ENCODE results near the gene GRIK1. TPM values are rescaled to one million over a fixed set of nuclear protein-coding genes. Genes with fewer than 3 reads are reported as not detected.

The GRIK1 gene
- total RNA-seq, 1 donor = not detected

DNA sequence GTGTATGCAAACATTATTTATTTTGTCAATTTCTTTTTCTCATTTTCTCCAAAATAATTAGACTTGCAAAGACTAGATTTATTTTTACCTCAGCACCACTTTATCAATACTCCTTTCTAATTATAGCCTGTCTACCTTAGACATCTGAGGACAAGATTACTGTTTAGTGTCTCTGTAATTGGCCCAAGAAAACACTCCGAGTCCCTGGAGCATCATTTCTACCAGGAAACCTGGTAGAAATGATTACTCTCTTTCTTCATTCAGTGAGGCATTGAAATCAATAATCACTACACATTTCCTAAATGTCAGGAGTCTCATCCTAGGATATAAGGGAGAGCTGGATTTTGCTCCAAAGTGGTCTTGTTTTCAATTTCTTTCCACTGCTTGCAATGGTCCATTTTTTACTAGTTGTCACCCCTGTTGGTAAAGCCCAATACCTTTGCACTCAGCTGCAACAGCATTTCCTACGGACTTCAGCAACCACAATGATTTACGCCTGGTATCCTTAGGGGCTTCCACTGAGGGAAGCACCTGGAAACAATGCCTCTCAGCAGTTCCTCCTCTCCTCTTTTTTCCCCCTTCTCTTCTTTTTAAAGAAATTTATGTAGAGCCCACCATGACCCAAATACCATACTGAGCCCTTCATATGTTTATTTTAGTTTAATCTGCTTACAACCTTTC, 64.6 kb downstream of the GRIK1 start:
- no peaks in the 10 kb centered on the region for H3K27me3 ChIP-seq (ENCODE audit: insufficient read depth, low read length)
- H3K4me1 ChIP-seq (ENCODE audit: insufficient read depth, low read length) = no peaks in the 10 kb centered on the region
- TF ChIP-seq, protein P1, sequence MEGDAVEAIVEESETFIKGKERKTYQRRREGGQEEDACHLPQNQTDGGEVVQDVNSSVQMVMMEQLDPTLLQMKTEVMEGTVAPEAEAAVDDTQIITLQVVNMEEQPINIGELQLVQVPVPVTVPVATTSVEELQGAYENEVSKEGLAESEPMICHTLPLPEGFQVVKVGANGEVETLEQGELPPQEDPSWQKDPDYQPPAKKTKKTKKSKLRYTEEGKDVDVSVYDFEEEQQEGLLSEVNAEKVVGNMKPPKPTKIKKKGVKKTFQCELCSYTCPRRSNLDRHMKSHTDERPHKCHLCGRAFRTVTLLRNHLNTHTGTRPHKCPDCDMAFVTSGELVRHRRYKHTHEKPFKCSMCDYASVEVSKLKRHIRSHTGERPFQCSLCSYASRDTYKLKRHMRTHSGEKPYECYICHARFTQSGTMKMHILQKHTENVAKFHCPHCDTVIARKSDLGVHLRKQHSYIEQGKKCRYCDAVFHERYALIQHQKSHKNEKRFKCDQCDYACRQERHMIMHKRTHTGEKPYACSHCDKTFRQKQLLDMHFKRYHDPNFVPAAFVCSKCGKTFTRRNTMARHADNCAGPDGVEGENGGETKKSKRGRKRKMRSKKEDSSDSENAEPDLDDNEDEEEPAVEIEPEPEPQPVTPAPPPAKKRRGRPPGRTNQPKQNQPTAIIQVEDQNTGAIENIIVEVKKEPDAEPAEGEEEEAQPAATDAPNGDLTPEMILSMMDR (IDR thresholded peaks at IDR 0.05; ENCODE audit: extremely low read depth, low read depth, low read length) = no peak

DNA sequence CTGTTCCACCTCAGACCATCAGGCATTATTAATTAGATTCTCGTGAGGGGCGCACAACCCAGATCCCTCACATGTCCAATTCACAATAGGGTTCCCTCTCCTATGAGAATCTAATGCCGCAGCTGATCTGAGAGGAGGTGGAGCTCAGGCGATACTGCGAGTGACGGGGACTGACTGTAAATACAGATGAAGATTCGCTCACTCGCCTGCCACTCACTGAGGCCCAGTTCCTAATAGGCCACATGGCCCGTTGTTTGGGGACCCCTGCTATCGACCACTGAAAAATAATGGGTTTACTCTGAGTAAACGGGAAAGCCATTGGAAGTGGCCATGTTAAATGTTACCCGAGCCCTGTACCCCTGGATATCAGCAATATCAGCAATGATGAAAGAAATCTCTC, 65.9 kb downstream of the GRIK1 start:
- no peaks in the 10 kb centered on the region for H3K4me1 ChIP-seq (ENCODE audit: insufficient read depth, low read length)
- peaks cover 4% of the 10 kb centered on the region for H3K27me3 ChIP-seq (ENCODE audit: insufficient read depth, low read length)

More for the DNA sequence above, 64.6 kb downstream of the GRIK1 start:
- no peak for DNase-seq (ENCODE audit: insufficient read length, low spot score, missing footprints)
- Histone ChIP-seq H2AFZ (ENCODE audit: low read length) (no peak overlapping the region), H4K20me1 (ENCODE audit: insufficient read depth, low read length) (no peaks in the 10 kb centered on the region), H3K4me3 (ENCODE audit: insufficient read depth, low read length) (no peak overlapping the region), H3K9me3 (ENCODE audit: low read depth, low read length) (no peaks in the 10 kb centered on the region), H3K36me3 (ENCODE audit: insufficient read depth, low read length) (no peaks in the 10 kb centered on the region), H3K4me2 (ENCODE audit: insufficient read depth, low read length) (no peak overlapping the region), H3K27ac (ENCODE audit: low read depth, low read length) (no peak overlapping the region), H3K79me2 (ENCODE audit: insufficient read depth, low read length) (no peaks in the 10 kb centered on the region)

DNA sequence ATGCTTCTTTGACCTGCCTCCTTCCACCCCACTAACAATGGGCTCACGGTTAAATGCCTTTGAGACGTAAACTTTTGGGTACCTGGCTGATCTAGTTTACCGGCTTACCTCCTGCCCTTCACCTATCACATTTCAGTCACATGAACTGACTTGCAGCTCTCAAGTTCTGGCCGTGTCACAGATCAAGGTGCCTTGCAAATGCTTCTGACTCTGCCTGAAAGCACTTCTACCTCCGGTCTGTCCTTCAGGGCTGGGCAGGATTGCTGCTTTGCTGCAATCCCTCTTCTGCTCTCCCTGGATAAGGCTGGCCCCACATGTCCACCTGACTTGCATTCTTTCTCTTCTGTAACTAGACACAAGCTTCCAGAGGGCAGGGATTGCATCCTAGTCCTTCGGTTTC, 69.0 kb downstream of the GRIK1 start:
- Histone ChIP-seq H4K20me1 (ENCODE audit: insufficient read depth, low read length) (no peaks in the 10 kb centered on the region), H3K4me2 (ENCODE audit: insufficient read depth, low read length) (no peak overlapping the region), H3K4me3 (ENCODE audit: insufficient read depth, low read length) (no peak overlapping the region), H3K36me3 (ENCODE audit: insufficient read depth, low read length) (no peaks in the 10 kb centered on the region), H3K9me3 (ENCODE audit: low read depth, low read length) (no peaks in the 10 kb centered on the region), H3K4me1 (ENCODE audit: insufficient read depth, low read length) (no peaks in the 10 kb centered on the region), H2AFZ (ENCODE audit: low read length) (no peak overlapping the region), H3K79me2 (ENCODE audit: insufficient read depth, low read length) (no peaks in the 10 kb centered on the region), H3K27ac (ENCODE audit: low read depth, low read length) (no peak overlapping the region), H3K27me3 (ENCODE audit: insufficient read depth, low read length) (peaks cover 4% of the 10 kb centered on the region)
- no peak for DNase-seq (ENCODE audit: insufficient read length, low spot score, missing footprints)
- TF ChIP-seq, protein P1 (IDR thresholded peaks at IDR 0.05; ENCODE audit: extremely low read depth, low read depth, low read length) = no peak

More for the DNA sequence above, 65.9 kb downstream of the GRIK1 start:
- Histone ChIP-seq H2AFZ (ENCODE audit: low read length) (no peak overlapping the region), H3K4me3 (ENCODE audit: insufficient read depth, low read length) (no peak overlapping the region), H4K20me1 (ENCODE audit: insufficient read depth, low read length) (no peaks in the 10 kb centered on the region), H3K9me3 (ENCODE audit: low read depth, low read length) (no peaks in the 10 kb centered on the region), H3K4me2 (ENCODE audit: insufficient read depth, low read length) (no peak overlapping the region), H3K36me3 (ENCODE audit: insufficient read depth, low read length) (no peaks in the 10 kb centered on the region), H3K79me2 (ENCODE audit: insufficient read depth, low read length) (no peaks in the 10 kb centered on the region), H3K27ac (ENCODE audit: low read depth, low read length) (no peak overlapping the region)
- no peak for DNase-seq (ENCODE audit: insufficient read length, low spot score, missing footprints)
- TF ChIP-seq, protein P1 (IDR thresholded peaks at IDR 0.05; ENCODE audit: extremely low read depth, low read depth, low read length) = no peak

DNA sequence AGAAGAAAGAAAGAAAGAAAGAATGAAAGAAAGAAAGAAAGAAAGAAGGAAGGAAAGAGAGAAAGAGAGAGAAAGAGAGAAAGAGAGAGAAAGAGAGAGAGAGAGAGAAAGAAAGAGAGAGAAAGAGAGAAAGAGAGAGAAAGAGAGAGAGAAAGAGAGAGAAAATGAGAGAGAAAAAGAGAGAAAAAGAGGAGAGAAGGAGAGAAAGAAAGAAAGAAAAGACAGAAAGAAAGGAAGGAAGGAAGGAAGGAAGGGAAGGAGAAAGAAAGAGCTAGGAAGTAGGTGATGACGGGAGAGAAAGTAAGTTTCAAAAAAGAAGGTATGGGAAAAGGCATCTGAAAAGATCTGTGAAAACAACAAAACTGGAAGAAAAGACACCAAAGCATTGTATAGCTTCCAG, 72.0 kb downstream of the GRIK1 start:
- no peaks in the 10 kb centered on the region for H4K20me1 ChIP-seq (ENCODE audit: insufficient read depth, low read length)
- TF ChIP-seq, protein P1 (IDR thresholded peaks at IDR 0.05; ENCODE audit: extremely low read depth, low read depth, low read length) = no peak
- no peaks in the 10 kb centered on the region for H3K4me1 ChIP-seq (ENCODE audit: insufficient read depth, low read length)
- H3K36me3 ChIP-seq (ENCODE audit: insufficient read depth, low read length) = no peaks in the 10 kb centered on the region
- H2AFZ ChIP-seq (ENCODE audit: low read length) = no peak overlapping the region
- DNase-seq (ENCODE audit: insufficient read length, low spot score, missing footprints) = no peak
- no peaks in the 10 kb centered on the region for H3K79me2 ChIP-seq (ENCODE audit: insufficient read depth, low read length)
- H3K27ac ChIP-seq (ENCODE audit: low read depth, low read length) = no peak overlapping the region
- H3K4me2 ChIP-seq (ENCODE audit: insufficient read depth, low read length) = no peak overlapping the region
- no peaks in the 10 kb centered on the region for H3K9me3 ChIP-seq (ENCODE audit: low read depth, low read length)
- H3K4me3 ChIP-seq (ENCODE audit: insufficient read depth, low read length) = no peak overlapping the region
- H3K27me3 ChIP-seq (ENCODE audit: insufficient read depth, low read length) = peaks cover 4% of the 10 kb centered on the region
